ENCODE results near the gene GUF1.
A peak's percentile ranks its signal among the peaks of the same experiment; 100 is the strongest.

Gene GUF1

GRCh38 chr4:44678094-44679041 is at the start of gene GUF1:
TSS of gene GUF1 (plus strand) at chr4:44678420. CDS start at chr4:44678623, 203 bp downstream.
- DNase-seq = peak; percentile 82

GRCh38 chr4:44629280-44629866 is 48.8 kb upstream of the GUF1 start:
- DNase-seq = peak in 1 of 2 donors; percentile 59

GRCh38 chr4:44632089-44632488 is 46.1 kb upstream of the GUF1 start:
- DNase-seq = peak in 1 of 2 donors; percentile 32

- no peak for DNase-seq
Measured at GRCh38 chr4:44632733-44633132, 45.5 kb upstream of the GUF1 start.

GRCh38 chr4:44638091-44638490 is 40.1 kb upstream of the GUF1 start:
- no peak for DNase-seq

- no peak for DNase-seq
Measured at GRCh38 chr4:44646151-44646550, 32.1 kb upstream of the GUF1 start.

GRCh38 chr4:44651425-44651824 is 26.8 kb upstream of the GUF1 start, which contains the start of gene YIPF7:
TSS of gene YIPF7 (minus strand) at chr4:44651625. CDS start at chr4:44650100, 1,525 bp downstream.
- DNase-seq = peak in 1 of 2 donors; percentile 39

- DNase-seq = no peak
Measured at GRCh38 chr4:44652002-44652401, 26.2 kb upstream of the GUF1 start.

GRCh38 chr4:44660396-44660795 is 17.8 kb upstream of the GUF1 start:
- DNase-seq = no peak

- no peak for DNase-seq
Measured at GRCh38 chr4:44661940-44662622, 16.1 kb upstream of the GUF1 start.

GRCh38 chr4:44662623-44663005 is 15.6 kb upstream of the GUF1 start:
- no peak for DNase-seq

- no peak for DNase-seq
Measured at GRCh38 chr4:44663539-44664263, 14.5 kb upstream of the GUF1 start.

- no peak for DNase-seq
Measured at GRCh38 chr4:44668526-44668925, 9.7 kb upstream of the GUF1 start.

- no peak for DNase-seq
Measured at GRCh38 chr4:44670506-44671199, 7.6 kb upstream of the GUF1 start.

GRCh38 chr4:44671636-44672035 is 6.6 kb upstream of the GUF1 start:
- no peak for DNase-seq

GRCh38 chr4:44674471-44674870 is 3.7 kb upstream of the GUF1 start:
- no peak for DNase-seq

- DNase-seq = no peak
Measured at GRCh38 chr4:44675366-44675765, 2.9 kb upstream of the GUF1 start.

GRCh38 chr4:44679060-44679459 is 840 bp downstream of the GUF1 start:
- DNase-seq = no peak

- no peak for DNase-seq
Measured at GRCh38 chr4:44684648-44685047, 6.4 kb downstream of the GUF1 start.

- no peak for DNase-seq
Measured at GRCh38 chr4:44700427-44700826, 22.2 kb downstream of the GUF1 start.

GRCh38 chr4:44701037-44701436 is 22.8 kb downstream of the GUF1 start:
- DNase-seq = no peak

GRCh38 chr4:44704673-44705072 is 26.5 kb downstream of the GUF1 start:
- DNase-seq = no peak
